HUES64 (cell line): ENCODE measurements around the gene ARPC5L.
A peak's percentile ranks its signal among the peaks of the same experiment; 100 is the strongest.

ENCODE experiments used
- H3K27ac ChIP-seq: 2 replicates; pipeline ENCODE4 v1.7.0; 2013; ENCODE audit warnings: low read depth, low read length, inconsistent platforms
- H3K27me3 ChIP-seq: 2 replicates; pipeline ENCODE4 v1.6.1; 2013; ENCODE audit warnings: mild to moderate bottlenecking, low read length; ENCODE audit not compliant: insufficient read depth
- H3K36me3 ChIP-seq: 2 replicates; pipeline ENCODE4 v1.6.1; 2013; ENCODE audit warnings: mild to moderate bottlenecking, low read length; ENCODE audit not compliant: insufficient read depth
- H3K4me1 ChIP-seq: 2 replicates; pipeline ENCODE4 v1.6.1; 2013; ENCODE audit warnings: mild to moderate bottlenecking, low read length, moderate library complexity; ENCODE audit not compliant: insufficient read depth
- H3K4me3 ChIP-seq: 2 replicates; pipeline ENCODE4 v1.5.1; 2013; ENCODE audit warnings: mild to moderate bottlenecking, low read length, moderate library complexity
- H3K9ac ChIP-seq: 2 replicates; pipeline ENCODE4 v1.6.1; 2013; ENCODE audit warnings: mild to moderate bottlenecking, low read depth, low read length
- H3K9me3 ChIP-seq: 2 replicates; pipeline ENCODE4 v1.6.1; 2013; ENCODE audit warnings: low read depth, low read length; ENCODE audit not compliant: insufficient read depth
- WGBS: fragments of 150-250, 120-280 bp; methylation state at CpG from one replicate; pipeline ENCODE4 v1.1.7; 2013; ENCODE audit warnings: missing lambda C conversion rate; 5-methylcytosine and 5-hydroxymethylcytosine counted together

ARPC5L gene

GRCh38 chr9:124855944-124856765, 5.8 kb upstream of the ARPC5L start:
- H3K27ac ChIP-seq = peak overlapping the region; percentile 32; the same call in 1 of the 2 replicates
- H3K36me3 ChIP-seq = peaks cover 47% of the 10 kb centered on the region
- no peak overlapping the region for H3K4me3 ChIP-seq
- WGBS = 64% methylated on average over 16 of the region's 16 CpGs
- no peaks in the 10 kb centered on the region for H3K27me3 ChIP-seq
- H3K9me3 ChIP-seq = no peaks in the 10 kb centered on the region
- no peak overlapping the region for H3K9ac ChIP-seq
- peaks cover 8% of the 10 kb centered on the region for H3K4me1 ChIP-seq

- Histone ChIP-seq H3K27me3 (no peaks in the 10 kb centered on the region), H3K27ac (no peak overlapping the region), H3K9me3 (no peaks in the 10 kb centered on the region), H3K4me3 (no peak overlapping the region), H3K4me1 (peaks cover 8% of the 10 kb centered on the region), H3K9ac (no peak overlapping the region), H3K36me3 (peaks cover 49% of the 10 kb centered on the region)
- WGBS = 95% methylated on average over 24 of the region's 24 CpGs
These were observed 4.3 kb upstream of the ARPC5L start for GRCh38 chr9:124857533-124858162.

- no peak overlapping the region for H3K4me3 ChIP-seq
- peaks cover 8% of the 10 kb centered on the region for H3K4me1 ChIP-seq
- H3K9ac ChIP-seq = no peak overlapping the region
- H3K27ac ChIP-seq = no peak overlapping the region; the same call in 1 of the 2 replicates
- no peaks in the 10 kb centered on the region for H3K27me3 ChIP-seq
- peaks cover 49% of the 10 kb centered on the region for H3K36me3 ChIP-seq
- no peaks in the 10 kb centered on the region for H3K9me3 ChIP-seq
- WGBS = 95% methylated on average over 9 of the region's 9 CpGs
These were observed 3.4 kb upstream of the ARPC5L start for GRCh38 chr9:124858330-124859046.

GRCh38 chr9:124859803-124860581, 1.9 kb upstream of the ARPC5L start:
- H3K27ac ChIP-seq = 0 out of 2 replicates have a peak overlapping the region, but pooled peaks have one; percentile 9
- H3K27me3 ChIP-seq = no peaks in the 10 kb centered on the region
- WGBS = 87% methylated on average over 9 of the region's 10 CpGs
- H3K9ac ChIP-seq = peak overlapping the region; percentile 99
- peak overlapping the region; percentile 97 for H3K4me3 ChIP-seq
- H3K4me1 ChIP-seq = peaks cover 8% of the 10 kb centered on the region
- peaks cover 49% of the 10 kb centered on the region for H3K36me3 ChIP-seq
- H3K9me3 ChIP-seq = no peaks in the 10 kb centered on the region

- H3K4me3 ChIP-seq = peak overlapping the region; percentile 97
These were observed 1.2 kb upstream of the ARPC5L start for GRCh38 chr9:124860582-124861341.

GRCh38 chr9:124863371-124863871, 1.5 kb downstream of the ARPC5L start:
- H3K4me1 ChIP-seq = peaks cover 16% of the 10 kb centered on the region
- H3K27ac ChIP-seq = no peak overlapping the region
- no peaks in the 10 kb centered on the region for H3K9me3 ChIP-seq
- H3K9ac ChIP-seq = no peak overlapping the region
- no peaks in the 10 kb centered on the region for H3K27me3 ChIP-seq
- 94% methylated on average over 7 of the region's 7 CpGs for WGBS
- no peak overlapping the region for H3K4me3 ChIP-seq
- peaks cover 30% of the 10 kb centered on the region for H3K36me3 ChIP-seq

More at GRCh38 chr9:124860582-124861341, 1.2 kb upstream of the ARPC5L start:
- H3K4me1 ChIP-seq = peaks cover 8% of the 10 kb centered on the region
- no peaks in the 10 kb centered on the region for H3K9me3 ChIP-seq
- H3K9ac ChIP-seq = peak overlapping the region; percentile 99
- H3K27ac ChIP-seq = peak overlapping the region; percentile 97
- H3K27me3 ChIP-seq = no peaks in the 10 kb centered on the region
- H3K36me3 ChIP-seq = peaks cover 49% of the 10 kb centered on the region
- 10% methylated on average over 12 of the region's 12 CpGs for WGBS

- Histone ChIP-seq H3K27me3 (no peaks in the 10 kb centered on the region), H3K9ac (peak overlapping the region; percentile 96), H3K4me1 (peaks cover 15% of the 10 kb centered on the region), H3K9me3 (no peaks in the 10 kb centered on the region), H3K36me3 (peaks cover 22% of the 10 kb centered on the region), H3K4me3 (peak overlapping the region; percentile 91), H3K27ac (peak overlapping the region; percentile 99)
- WGBS = under 1% methylated on average over 101 of the region's 101 CpGs
These were observed 6.9 kb downstream of the ARPC5L start for GRCh38 chr9:124868511-124869465.

GRCh38 chr9:124869466-124869985, 7.6 kb downstream of the ARPC5L start:
- Histone ChIP-seq H3K27ac (peak overlapping the region; percentile 99), H3K4me3 (peak overlapping the region; percentile 91), H3K9ac (peak overlapping the region; percentile 96), H3K27me3 (no peaks in the 10 kb centered on the region), H3K4me1 (peaks cover 15% of the 10 kb centered on the region), H3K36me3 (peaks cover 29% of the 10 kb centered on the region), H3K9me3 (no peaks in the 10 kb centered on the region)
- under 1% methylated on average over 40 of the region's 41 CpGs for WGBS

GRCh38 chr9:124869986-124870560, 8.1 kb downstream of the ARPC5L start:
- WGBS = 20% methylated on average over 12 of the region's 12 CpGs
- H3K4me1 ChIP-seq = peaks cover 15% of the 10 kb centered on the region
- peak overlapping the region; percentile 49 for H3K27ac ChIP-seq
- H3K4me3 ChIP-seq = peak overlapping the region; percentile 91
- H3K9ac ChIP-seq = peak overlapping the region; percentile 96
- no peaks in the 10 kb centered on the region for H3K9me3 ChIP-seq
- peaks cover 34% of the 10 kb centered on the region for H3K36me3 ChIP-seq
- no peaks in the 10 kb centered on the region for H3K27me3 ChIP-seq
